Measurements from ENCODE around the gene APLP1.
"Not testable (repeated sequence)": the region's sequence is repeated elsewhere in the genome, so short reads cannot be mapped to it uniquely, and the experiment has no call there.

The APLP1 gene

DNA sequence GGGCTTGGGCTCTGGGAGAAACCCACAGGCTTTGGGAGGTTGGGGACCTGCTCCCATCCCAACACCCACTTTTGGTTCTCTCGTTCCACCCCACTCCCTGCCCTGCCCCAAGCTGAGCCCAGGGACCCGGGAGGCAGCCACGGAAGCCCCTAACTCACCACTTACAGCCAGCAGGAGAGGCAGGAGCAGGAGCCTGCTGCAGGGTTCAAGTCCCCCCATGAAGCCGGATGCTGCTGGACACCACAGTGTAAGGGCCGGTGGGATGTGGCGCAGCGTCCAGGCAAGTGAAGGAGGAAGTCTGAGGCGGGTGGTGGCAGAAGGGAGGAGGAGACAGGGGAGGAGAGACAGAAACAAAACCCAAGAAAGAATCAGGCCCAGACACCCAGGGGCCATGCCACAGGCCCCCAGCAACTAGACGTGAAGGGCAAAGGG is 39.7 kb downstream of the APLP1 start, which contains the start of gene TYROBP:
TYROBP (minus strand) TSS at position 286 of the 432 bp plus-strand sequence; CDS start at position 219, 67 bp downstream.
- no peak for DNase-seq

- no peak for DNase-seq
Observed at GRCh38 chr19:35908973-35909683, 40.8 kb downstream of the APLP1 start.

GRCh38 chr19:35909684-35910035 is 41.3 kb downstream of the APLP1 start:
- DNase-seq = no peak

DNA sequence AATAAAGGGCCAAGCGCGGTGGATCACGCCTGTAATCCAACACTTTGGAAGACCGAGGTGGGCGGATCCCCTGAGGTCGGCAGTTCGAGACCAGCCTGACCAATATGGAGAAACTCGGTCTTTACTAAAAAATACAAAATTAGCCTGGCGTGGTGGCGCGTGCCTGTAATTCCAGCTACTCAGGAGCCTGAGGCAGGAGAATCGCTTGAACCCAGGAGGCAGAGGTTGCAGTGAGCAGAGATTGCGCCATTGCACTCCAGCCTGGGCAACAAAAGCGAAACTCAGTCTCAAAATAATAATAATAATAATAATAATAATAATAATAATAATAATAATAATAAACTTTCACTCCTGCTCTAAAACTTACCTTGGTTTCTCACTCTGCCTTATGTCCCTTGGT is 42.0 kb downstream of the APLP1 start:
- DNase-seq = not testable (repeated sequence)

DNA sequence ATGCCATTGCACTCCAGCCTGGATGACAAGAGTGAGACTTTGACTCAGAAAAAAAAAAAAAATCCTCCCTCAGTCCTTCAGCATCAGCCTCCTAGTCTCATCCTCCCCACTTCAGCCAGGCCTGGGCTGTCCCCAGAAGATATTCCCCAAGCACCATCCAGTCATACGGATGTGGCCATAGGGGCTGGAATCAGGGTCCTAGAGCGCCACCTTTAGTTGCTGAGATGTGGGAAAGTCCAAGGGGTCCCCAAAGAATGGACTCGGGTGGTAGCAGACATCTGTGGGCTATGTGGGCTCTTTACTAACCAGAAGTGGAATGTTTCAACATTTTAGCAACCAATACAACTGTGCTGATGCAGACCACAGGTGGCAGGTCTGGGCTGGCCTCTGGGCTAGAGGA is 42.8 kb downstream of the APLP1 start:
- DNase-seq = no peak

- no peak for DNase-seq
Observed at GRCh38 chr19:35911790-35912189, 43.4 kb downstream of the APLP1 start.

GRCh38 chr19:35913589-35913988 is 45.2 kb downstream of the APLP1 start:
- DNase-seq = no peak

DNA sequence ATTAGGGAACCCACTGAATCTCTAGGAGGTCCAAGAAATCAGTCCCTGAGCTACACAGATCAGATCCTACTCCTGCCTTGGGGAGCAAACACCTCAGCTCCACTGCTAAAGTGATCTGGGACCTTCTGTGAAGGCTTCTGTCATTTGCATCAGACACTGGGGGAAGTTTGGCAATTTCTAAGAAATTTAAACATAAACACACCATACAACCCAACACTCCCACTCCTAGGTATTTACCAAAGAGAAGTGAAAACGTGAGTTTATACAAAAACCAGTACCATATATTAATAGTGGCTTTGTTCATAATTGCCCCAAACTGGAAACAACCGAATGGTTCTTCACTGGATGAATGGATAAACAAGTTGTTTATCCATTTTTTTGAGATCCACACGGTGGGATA is 47.1 kb downstream of the APLP1 start:
- DNase-seq = no peak

- DNase-seq = no peak
Observed at GRCh38 chr19:35919306-35919705, 50.9 kb downstream of the APLP1 start.

DNA sequence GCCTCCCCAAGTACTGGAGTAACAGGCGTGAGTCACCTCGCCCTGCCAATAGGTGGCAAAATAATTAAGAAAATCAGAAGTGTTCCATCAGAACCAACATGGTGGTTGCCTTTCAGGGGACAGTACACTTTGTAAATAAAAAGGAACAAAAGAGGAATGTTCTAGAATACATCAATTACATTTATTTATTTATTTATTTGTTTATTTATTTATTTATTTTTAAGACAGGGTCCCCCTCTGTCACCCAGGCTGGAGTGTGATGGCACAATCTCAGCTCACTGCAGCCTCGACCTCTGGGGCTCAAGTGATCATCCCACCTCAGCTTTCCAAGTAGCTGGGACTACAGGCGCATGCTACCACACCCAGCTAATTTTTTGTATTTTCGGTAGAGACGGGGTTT is 52.6 kb downstream of the APLP1 start:
- no peak for DNase-seq

GRCh38 chr19:35925501-35925900 is 57.1 kb downstream of the APLP1 start:
- DNase-seq = no peak

DNA sequence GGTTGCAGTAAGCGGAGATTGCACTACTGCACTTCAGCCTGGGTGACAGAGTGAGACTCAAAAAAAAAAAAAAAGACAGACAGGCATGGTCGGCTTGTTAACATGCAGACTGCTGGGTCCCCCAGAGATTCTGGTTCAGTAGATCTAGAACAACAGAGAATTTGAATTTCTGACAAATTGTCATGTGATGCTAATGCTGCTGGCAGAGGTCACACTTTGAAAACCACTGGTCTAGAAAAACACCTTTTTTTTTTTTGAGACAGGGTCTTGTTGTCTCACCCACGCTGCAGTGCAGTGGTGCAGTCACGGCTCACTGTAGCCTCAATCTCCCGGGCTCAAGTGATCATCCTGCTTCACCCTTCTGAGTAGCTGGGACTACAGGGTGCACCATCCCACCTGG is 60.1 kb downstream of the APLP1 start:
- DNase-seq = no peak

All from NCI-H524 treated with DMSO at 0.1 percent for 48 hours (cell line).